ENCODE measurements around the gene CACUL1. TPM values are rescaled to one million over a fixed set of nuclear protein-coding genes. Genes with fewer than 3 reads are reported as not detected.
"Not testable (repeated sequence)": the region's sequence is repeated elsewhere in the genome, so short reads cannot be mapped to it uniquely, and the experiment has no call there.

CACUL1 gene
- total RNA-seq, 4 donors from 2014 or later: 24.0 to 45.7 (median 26.4) TPM

GRCh38 chr10:118663176-118663575 is 91.6 kb downstream of the CACUL1 start:
- Histone ChIP-seq H3K27me3 (no peaks in the 10 kb centered on the region), H3K4me1 (no peaks in the 10 kb centered on the region), H3K27ac (no peak overlapping the region), H3K36me3 (no peaks in the 10 kb centered on the region), H3K9me3 (peaks cover 0 to 35% (median 3%) of the 10 kb centered on the region in 4 donors), H3K4me3 (no peak overlapping the region)
- DNase-seq (ENCODE audit: low spot score in 2 of 2): no peak
- 88 to 97% methylated on average over 3 of the region's 3 CpGs for WGBS, 2 donors
- TF ChIP-seq EP300 (IDR thresholded peaks at IDR 0.05): no peak
- no peak for TF ChIP-seq CTCF (IDR thresholded peaks at IDR 0.05)
- TF ChIP-seq POLR2A (IDR thresholded peaks at IDR 0.05): no peak

- Histone ChIP-seq H3K9me3 (peaks cover 0 to 37% (median 3%) of the 10 kb centered on the region in 4 donors), H3K4me3 (no peak overlapping the region), H3K4me1 (no peaks in the 10 kb centered on the region), H3K27ac (no peak overlapping the region), H3K27me3 (no peaks in the 10 kb centered on the region), H3K36me3 (no peaks in the 10 kb centered on the region)
- TF ChIP-seq POLR2A (IDR thresholded peaks at IDR 0.05) (no peak), EP300 (IDR thresholded peaks at IDR 0.05) (no peak), CTCF (IDR thresholded peaks at IDR 0.05) (no peak)
- DNase-seq (ENCODE audit: low spot score in 2 of 2): no peak
- WGBS, 2 donors: 72 to 82% methylated on average over 4 of the region's 4 CpGs
Observed at GRCh38 chr10:118662228-118663035, 92.3 kb downstream of the CACUL1 start.

- Histone ChIP-seq H3K4me1 (no peaks in the 10 kb centered on the region), H3K9me3 (peaks cover 0 to 46% (median 3%) of the 10 kb centered on the region in 4 donors), H3K4me3 (no peak overlapping the region), H3K27ac (no peak overlapping the region), H3K36me3 (no peaks in the 10 kb centered on the region), H3K27me3 (no peaks in the 10 kb centered on the region)
- no peak for DNase-seq (ENCODE audit: low spot score in 2 of 2)
- 51 to 62% methylated on average over 3 of the region's 3 CpGs for WGBS, 2 donors
- TF ChIP-seq EP300 (IDR thresholded peaks at IDR 0.05) (no peak), POLR2A (IDR thresholded peaks at IDR 0.05) (no peak), CTCF (IDR thresholded peaks at IDR 0.05) (no peak)
Observed at GRCh38 chr10:118658762-118659161, 96.0 kb downstream of the CACUL1 start.

GRCh38 chr10:118658168-118658567 is 96.6 kb downstream of the CACUL1 start:
- whole genome bisulfite sequencing, 2 donors: 80 to 86% methylated on average over 1 of the region's 1 CpG
- H3K9me3 ChIP-seq: peaks cover 0 to 46% (median 3%) of the 10 kb centered on the region in 4 donors
- H3K27me3 ChIP-seq; H3K4me3 ChIP-seq; H3K4me1 ChIP-seq; DNase-seq (ENCODE audit: low spot score in 2 of 2); H3K36me3 ChIP-seq; H3K27ac ChIP-seq: not testable (repeated sequence)

- H3K4me1 ChIP-seq; H3K27ac ChIP-seq; H3K36me3 ChIP-seq; H3K4me3 ChIP-seq; H3K9me3 ChIP-seq; DNase-seq (ENCODE audit: low spot score in 2 of 2); H3K27me3 ChIP-seq: not testable (repeated sequence)
- 82% methylated on average over 1 of the region's 1 CpG for WGBS, 2 donors
Observed at GRCh38 chr10:118645294-118645693, 109.5 kb downstream of the CACUL1 start.

GRCh38 chr10:118642228-118642627 is 112.5 kb downstream of the CACUL1 start:
- DNase-seq (ENCODE audit: low spot score in 2 of 2): no peak
- 73 to 77% methylated on average over 2 of the region's 2 CpGs for WGBS, 2 donors
- Histone ChIP-seq H3K4me1 (no peaks in the 10 kb centered on the region), H3K27me3 (no peaks in the 10 kb centered on the region), H3K36me3 (no peaks in the 10 kb centered on the region), H3K9me3 (peaks cover 0 to 15% (median 0%) of the 10 kb centered on the region in 4 donors), H3K27ac (no peak overlapping the region), H3K4me3 (no peak overlapping the region)
- no peak for TF ChIP-seq CTCF (IDR thresholded peaks at IDR 0.05)
- no peak for TF ChIP-seq POLR2A (IDR thresholded peaks at IDR 0.05)
- TF ChIP-seq EP300 (IDR thresholded peaks at IDR 0.05): no peak
